ENCODE measurements around the gene CELA2B. TPM values are rescaled to one million over a fixed set of nuclear protein-coding genes. Genes with fewer than 3 reads are reported as not detected.

The CELA2B gene
- total and polyA plus RNA-seq, 9 of the 15 experiments (the other 6 are each of a cell fraction or from before 2014, with no cell fraction given), result 0.25 to 2.1 (median 0.38) TPM; not detected in 5

- Histone ChIP-seq H4K20me1 (replicated peaks; ENCODE audit: control insufficient read depth, insufficient read depth, low read length) (no peaks in the 10 kb centered on the region), H3K4me1 (replicated peaks in 1 of 2; ENCODE audit: control insufficient read depth in 2 of 2, insufficient read depth in 2 of 2, low read length in 2 of 2) (peaks cover 0 to 7% of the 10 kb centered on the region in 2 experiments; a peak in 2 of 5 replicates), H3K36me3 (ENCODE audit: control insufficient read depth, insufficient read depth, low read length) (peaks cover 59% of the 10 kb centered on the region), H3K9ac (ENCODE audit: insufficient read depth in 1 of 2, low read depth in 2 of 2, low read length in 2 of 2) (no peak overlapping the region), H3K9me1 (ENCODE audit: control insufficient read depth, insufficient read depth, low read length) (no peaks in the 10 kb centered on the region), H3K9me3 (replicated peaks; ENCODE audit: control insufficient read depth, insufficient read depth, low read depth, low read length) (no peaks in the 10 kb centered on the region), H2AFZ (ENCODE audit: low read depth, low read length) (no peak overlapping the region), H3K4me3 (no peak overlapping the region), H3K27ac (ENCODE audit: extremely low read depth, low read depth, low read length) (no peak overlapping the region; the same call in 2 of the 3 replicates), H3K79me2 (ENCODE audit: control insufficient read depth, insufficient read depth, low read length) (peaks cover 38% of the 10 kb centered on the region), H3K4me2 (ENCODE audit: insufficient read depth, low read length) (no peak overlapping the region), H3K27me3 (ENCODE audit: control insufficient read depth in 2 of 2, insufficient read depth in 2 of 2, low read length in 2 of 2) (no peaks in the 10 kb centered on the region)
- no peak for DNase-seq (ENCODE audit: extremely low read depth in 1 of 4, low spot score in 3 of 4)
- intact Hi-C loops (cut with micrococcal nuclease), result no loop called here
- in situ Hi-C loops (cut with MboI), result no loop called here
- BruUV-seq (replicated peaks), result no TSS peak
- ATAC-seq, result no peak
- TF ChIP-seq HNRNPK (IDR thresholded peaks at IDR 0.05; ENCODE audit: low read depth, low read length, poor library complexity, severe bottlenecking) (no peak), ZNF780A (CRISPR knock-in tag; IDR thresholded peaks at IDR 0.05) (no peak)
- WGBS (ENCODE audit: insufficient coverage, low coverage, missing lambda C conversion rate), result 76% methylated on average over 2 of the region's 2 CpGs
- CTCF ChIA-PET (ENCODE audit: low intra/inter-chr PET ratio), result no interaction called here
- FAIRE-seq, result no peak
- POLR2A ChIA-PET, result interaction anchor here (0.6 kb wide), 1 partner anchor 12 kb away, joined by 3 read pairs; no protein-coding TSS in a partner anchor
Observed at GRCh38 chr1:15531682-15532081, 55.8 kb downstream of the CELA2B start.

GRCh38 chr1:15538771-15539170 lies 62.9 kb downstream of the CELA2B start:
- Histone ChIP-seq H3K27ac (ENCODE audit: extremely low read depth, low read depth, low read length) (no peak overlapping the region), H4K20me1 (replicated peaks; ENCODE audit: control insufficient read depth, insufficient read depth, low read length) (no peaks in the 10 kb centered on the region), H3K4me2 (ENCODE audit: insufficient read depth, low read length) (no peak overlapping the region), H3K9ac (ENCODE audit: insufficient read depth in 1 of 2, low read depth in 2 of 2, low read length in 2 of 2) (no peak overlapping the region), H3K4me3 (no peak overlapping the region), H3K9me3 (replicated peaks; ENCODE audit: control insufficient read depth, insufficient read depth, low read depth, low read length) (no peaks in the 10 kb centered on the region), H3K79me2 (ENCODE audit: control insufficient read depth, insufficient read depth, low read length) (no peaks in the 10 kb centered on the region), H3K36me3 (ENCODE audit: control insufficient read depth, insufficient read depth, low read length) (peaks cover 75% of the 10 kb centered on the region), H3K9me1 (ENCODE audit: control insufficient read depth, insufficient read depth, low read length) (no peaks in the 10 kb centered on the region), H2AFZ (ENCODE audit: low read depth, low read length) (no peak overlapping the region), H3K27me3 (ENCODE audit: control insufficient read depth in 2 of 2, insufficient read depth in 2 of 2, low read length in 2 of 2) (no peaks in the 10 kb centered on the region), H3K4me1 (replicated peaks in 1 of 2; ENCODE audit: control insufficient read depth in 2 of 2, insufficient read depth in 2 of 2, low read length in 2 of 2) (peaks cover 12 to 26% of the 10 kb centered on the region in 2 experiments)
- TF ChIP-seq NFIC (IDR thresholded peaks at IDR 0.05) (peak; percentile 87), ELF2 (CRISPR knock-in tag; IDR thresholded peaks at IDR 0.05) (no peak)
- WGBS (ENCODE audit: insufficient coverage, low coverage, missing lambda C conversion rate), result 82% methylated on average over 6 of the region's 6 CpGs
- ChIA-PET POLR2A (interaction anchor here (0.8 to 1.3 kb wide), 2 partner anchors 10 to 11 kb away, joined by 3 to 4 read pairs; no protein-coding TSS in a partner anchor), CTCF (ENCODE audit: low intra/inter-chr PET ratio) (no interaction called here)
- intact Hi-C loops (cut with micrococcal nuclease) (no loop called here), in situ Hi-C loops (cut with MboI) (no loop called here)
- no peak for FAIRE-seq
- DNase-seq (ENCODE audit: extremely low read depth in 1 of 4, low spot score in 3 of 4), result no peak
- no peak for ATAC-seq
- no TSS peak for BruUV-seq (replicated peaks)
